ENCODE data around the gene TBC1D14. TPM values are rescaled to one million over a fixed set of nuclear protein-coding genes. Genes with fewer than 3 reads are reported as not detected.

The TBC1D14 gene
- total RNA-seq, 1 experiment from 2014 or later, result 36.3 TPM

- DNase-seq (ENCODE audit: low read depth, low spot score), result no peak
- H3K4me3 ChIP-seq (ENCODE audit: low read depth in 2 of 2, low read length in 2 of 2), result no peak overlapping the region
- no TSS peak for BruUV-seq (replicated peaks)
- H3K9me3 ChIP-seq (ENCODE audit: control insufficient read depth, insufficient read depth, low read depth, low read length), result no peaks in the 10 kb centered on the region
- H3K36me3 ChIP-seq (ENCODE audit: control insufficient read depth, insufficient read depth, low read length), result no peaks in the 10 kb centered on the region
- H3K27me3 ChIP-seq (ENCODE audit: control insufficient read depth, insufficient read depth, low read length), result no peaks in the 10 kb centered on the region
- peaks cover 21% of the 10 kb centered on the region for H3K4me1 ChIP-seq (ENCODE audit: control insufficient read depth, insufficient read depth, low read length)
- POLR2A ChIA-PET, result no interaction called here
- CTCF ChIA-PET, result no interaction called here
- intact Hi-C loops (cut with micrococcal nuclease; ENCODE audit: unreplicated experiment) (no loop called here), in situ Hi-C loops (cut with HindIII; ENCODE audit: low pct_unique_long_range_greater_than_20kb, low sequenced_read_pairs) (no loop called here)
- TF ChIP-seq SIN3A (IDR thresholded peaks at IDR 0.05; ENCODE audit: borderline replicate concordance, insufficient read depth, low read depth, low read length) (no peak), TCF7L2 (IDR thresholded peaks at IDR 0.05; ENCODE audit: low read depth, low read length) (no peak), CTCF (IDR thresholded peaks at IDR 0.05) (no peak), POLR2AphosphoS5 (IDR thresholded peaks at IDR 0.05; ENCODE audit: low read depth, low read length) (no peak), REST (IDR thresholded peaks at IDR 0.05; ENCODE audit: insufficient read depth in 1 of 2, low read depth in 2 of 2, low read length in 1 of 2) (no peak)
- H3K27ac ChIP-seq (ENCODE audit: low read length), result no peak overlapping the region
- ATAC-seq, result no peak
These were observed 139.0 kb downstream of the TBC1D14 start for GRCh38 chr4:7048642-7049041.

DNA sequence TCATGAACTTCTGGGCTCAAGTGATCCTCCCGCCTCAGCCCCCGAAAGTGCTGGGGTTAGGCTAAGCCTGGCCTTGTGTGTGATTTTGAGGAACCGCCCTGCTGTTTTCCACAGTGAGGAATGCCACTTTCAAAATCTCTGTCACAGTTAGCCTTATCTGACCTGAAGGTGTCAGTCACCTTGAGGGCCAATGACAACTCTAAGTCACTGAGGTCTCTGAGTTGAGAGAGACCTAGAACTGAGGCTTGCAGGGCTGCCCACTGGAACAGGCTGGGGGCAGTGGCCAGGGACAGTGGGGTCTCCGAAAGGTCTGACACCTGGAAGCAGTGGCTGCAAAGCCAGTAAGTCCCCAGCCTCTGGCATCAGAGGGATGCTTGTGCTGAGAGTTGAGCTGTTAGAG is 139.7 kb downstream of the TBC1D14 start:
- H3K36me3 ChIP-seq (ENCODE audit: control insufficient read depth, insufficient read depth, low read length), result no peaks in the 10 kb centered on the region
- H3K9me3 ChIP-seq (ENCODE audit: control insufficient read depth, insufficient read depth, low read depth, low read length), result no peaks in the 10 kb centered on the region
- TF ChIP-seq TCF7L2 (IDR thresholded peaks at IDR 0.05; ENCODE audit: low read depth, low read length) (no peak), SIN3A (IDR thresholded peaks at IDR 0.05; ENCODE audit: borderline replicate concordance, insufficient read depth, low read depth, low read length) (no peak), REST (IDR thresholded peaks at IDR 0.05; ENCODE audit: insufficient read depth in 1 of 2, low read depth in 2 of 2, low read length in 1 of 2) (no peak), CTCF (IDR thresholded peaks at IDR 0.05) (no peak), POLR2AphosphoS5 (IDR thresholded peaks at IDR 0.05; ENCODE audit: low read depth, low read length) (no peak)
- H3K27me3 ChIP-seq (ENCODE audit: control insufficient read depth, insufficient read depth, low read length), result no peaks in the 10 kb centered on the region
- in situ Hi-C loops (cut with HindIII; ENCODE audit: low pct_unique_long_range_greater_than_20kb, low sequenced_read_pairs) (no loop called here), intact Hi-C loops (cut with micrococcal nuclease; ENCODE audit: unreplicated experiment) (no loop called here)
- CTCF ChIA-PET, result interaction anchor here (0.5 kb wide), 1 partner anchor 39 kb away, joined by 10 read pairs; no protein-coding TSS in a partner anchor
- POLR2A ChIA-PET, result no interaction called here
- H3K27ac ChIP-seq (ENCODE audit: low read length), result no peak overlapping the region
- H3K4me3 ChIP-seq (ENCODE audit: low read depth in 2 of 2, low read length in 2 of 2), result no peak overlapping the region
- ATAC-seq (no peak), DNase-seq (ENCODE audit: low read depth, low spot score) (no peak)
- BruUV-seq (replicated peaks), result no TSS peak
- peaks cover 21% of the 10 kb centered on the region for H3K4me1 ChIP-seq (ENCODE audit: control insufficient read depth, insufficient read depth, low read length)
